HFFc6 (cell line): Measurements from ENCODE around the gene GALNT10. TPM values are rescaled to one million over a fixed set of nuclear protein-coding genes. Genes with fewer than 3 reads are reported as not detected.

Experiments
- DNase-seq: peaks from one replicate; pipeline ENCODE4 v3.0.0-alpha.2; 2018
- H3K27ac Mint-ChIP-seq: 2 replicates; pipeline ENCODE4 v1.8.0; 2020; ENCODE audit warnings: mild to moderate bottlenecking, mixed read lengths
- H3K27me3 Mint-ChIP-seq: 2 replicates; pipeline ENCODE4 v1.8.0; 2021; ENCODE audit warnings: mild to moderate bottlenecking, moderate library complexity, mixed read lengths; ENCODE audit not compliant: insufficient read depth
- H3K36me3 Mint-ChIP-seq: 2 replicates; pipeline ENCODE4 v1.8.0; 2021; ENCODE audit warnings: low read depth, mixed read lengths
- H3K4me1 Mint-ChIP-seq: 2 replicates; pipeline ENCODE4 v1.8.0; 2020; ENCODE audit warnings: low read depth, mixed read lengths
- H3K4me3 Mint-ChIP-seq: 2 replicates; pipeline ENCODE4 v1.8.0; 2020; ENCODE audit warnings: mild to moderate bottlenecking, moderate library complexity, mixed read lengths
- H3K9me3 Mint-ChIP-seq: 2 replicates; pipeline ENCODE4 v1.8.0; 2020; ENCODE audit warnings: mild to moderate bottlenecking, mixed read lengths
- total RNA-seq, 6 experiments: library from RNA; stranded (reverse); fragmentation: NEBNext Ultra II Directional; extraction: Animal tissue kit (Norgen Biotek cat#: 25700); gene quantifications; 2 replicates in 1 of 6; 3 replicates in 5 of 6; pipeline ENCODE4 v1.2.3, GENCODE V29; 2021
- TF ChIP-seq, protein P1 (sequence below): fragments of 200-600 bp; sonication (generic); IDR thresholded peaks from 2 replicates; pipeline ENCODE4 v1.5.0; 2021; ENCODE audit warnings: antibody characterized with exemption, mild to moderate bottlenecking

The GALNT10 gene
- total RNA-seq, 6 experiments from 2014 or later, result 129 to 161 (median 157) TPM

DNA sequence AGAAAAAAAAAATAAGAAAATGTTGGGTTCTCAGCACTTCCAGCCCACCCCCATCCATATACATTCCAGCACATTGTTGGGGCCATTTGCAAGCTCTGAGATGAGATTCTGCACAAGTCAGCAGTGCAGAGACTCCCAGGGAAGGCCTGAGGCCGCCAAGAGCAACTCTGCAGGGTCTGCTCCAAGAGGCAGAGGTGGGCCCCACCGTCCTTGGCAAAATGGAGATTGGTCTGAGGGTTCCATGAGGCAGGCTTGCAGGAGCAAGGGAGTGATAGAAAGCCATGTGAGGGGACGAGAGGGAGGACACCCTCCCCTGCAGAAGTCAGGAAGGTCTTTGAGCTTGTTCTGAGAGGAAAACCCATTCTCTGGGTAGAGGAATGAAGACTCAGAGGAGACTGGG lies 203.3 kb downstream of the GALNT10 start:
- Mint-ChIP-seq H3K36me3 (peaks cover 31% of the 10 kb centered on the region), H3K27ac (no peak overlapping the region), H3K9me3 (no peaks in the 10 kb centered on the region), H3K4me3 (no peak overlapping the region; the same call in 1 of the 2 replicates), H3K27me3 (peaks cover under 1% of the 10 kb centered on the region; the same call in 1 of the 2 replicates), H3K4me1 (peaks cover 11% of the 10 kb centered on the region)
- no peak for DNase-seq
- TF ChIP-seq, protein P1, sequence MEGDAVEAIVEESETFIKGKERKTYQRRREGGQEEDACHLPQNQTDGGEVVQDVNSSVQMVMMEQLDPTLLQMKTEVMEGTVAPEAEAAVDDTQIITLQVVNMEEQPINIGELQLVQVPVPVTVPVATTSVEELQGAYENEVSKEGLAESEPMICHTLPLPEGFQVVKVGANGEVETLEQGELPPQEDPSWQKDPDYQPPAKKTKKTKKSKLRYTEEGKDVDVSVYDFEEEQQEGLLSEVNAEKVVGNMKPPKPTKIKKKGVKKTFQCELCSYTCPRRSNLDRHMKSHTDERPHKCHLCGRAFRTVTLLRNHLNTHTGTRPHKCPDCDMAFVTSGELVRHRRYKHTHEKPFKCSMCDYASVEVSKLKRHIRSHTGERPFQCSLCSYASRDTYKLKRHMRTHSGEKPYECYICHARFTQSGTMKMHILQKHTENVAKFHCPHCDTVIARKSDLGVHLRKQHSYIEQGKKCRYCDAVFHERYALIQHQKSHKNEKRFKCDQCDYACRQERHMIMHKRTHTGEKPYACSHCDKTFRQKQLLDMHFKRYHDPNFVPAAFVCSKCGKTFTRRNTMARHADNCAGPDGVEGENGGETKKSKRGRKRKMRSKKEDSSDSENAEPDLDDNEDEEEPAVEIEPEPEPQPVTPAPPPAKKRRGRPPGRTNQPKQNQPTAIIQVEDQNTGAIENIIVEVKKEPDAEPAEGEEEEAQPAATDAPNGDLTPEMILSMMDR, result no peak

DNA sequence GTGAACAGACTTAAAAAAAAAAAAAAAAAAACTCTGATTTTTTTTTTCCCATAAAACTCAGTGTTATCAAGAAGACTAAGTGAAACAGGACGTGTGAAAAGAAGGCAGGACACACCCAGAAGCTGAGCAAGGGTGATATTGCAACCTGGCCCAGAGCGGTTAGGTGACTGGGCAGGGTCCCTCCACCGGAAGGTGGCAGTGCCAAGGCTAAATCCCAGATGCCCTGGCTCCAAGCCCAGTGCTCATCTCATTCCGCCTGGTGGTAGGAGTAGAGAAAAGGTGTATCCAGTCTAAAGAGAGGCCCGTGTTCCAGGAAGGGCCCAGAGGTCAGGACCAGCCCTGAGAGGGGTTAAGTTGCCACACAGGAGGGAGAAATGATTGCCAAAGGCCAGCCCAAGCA lies 203.8 kb downstream of the GALNT10 start:
- peaks cover 31% of the 10 kb centered on the region for H3K36me3 Mint-ChIP-seq
- H3K9me3 Mint-ChIP-seq, result no peaks in the 10 kb centered on the region
- DNase-seq, result no peak
- H3K27ac Mint-ChIP-seq, result peak overlapping the region; percentile 31; the same call in 1 of the 2 replicates
- no peaks in the 10 kb centered on the region; the same call in 1 of the 2 replicates for H3K27me3 Mint-ChIP-seq
- no peak overlapping the region for H3K4me3 Mint-ChIP-seq
- TF ChIP-seq, protein P1, result no peak
- H3K4me1 Mint-ChIP-seq, result peaks cover 11% of the 10 kb centered on the region

DNA sequence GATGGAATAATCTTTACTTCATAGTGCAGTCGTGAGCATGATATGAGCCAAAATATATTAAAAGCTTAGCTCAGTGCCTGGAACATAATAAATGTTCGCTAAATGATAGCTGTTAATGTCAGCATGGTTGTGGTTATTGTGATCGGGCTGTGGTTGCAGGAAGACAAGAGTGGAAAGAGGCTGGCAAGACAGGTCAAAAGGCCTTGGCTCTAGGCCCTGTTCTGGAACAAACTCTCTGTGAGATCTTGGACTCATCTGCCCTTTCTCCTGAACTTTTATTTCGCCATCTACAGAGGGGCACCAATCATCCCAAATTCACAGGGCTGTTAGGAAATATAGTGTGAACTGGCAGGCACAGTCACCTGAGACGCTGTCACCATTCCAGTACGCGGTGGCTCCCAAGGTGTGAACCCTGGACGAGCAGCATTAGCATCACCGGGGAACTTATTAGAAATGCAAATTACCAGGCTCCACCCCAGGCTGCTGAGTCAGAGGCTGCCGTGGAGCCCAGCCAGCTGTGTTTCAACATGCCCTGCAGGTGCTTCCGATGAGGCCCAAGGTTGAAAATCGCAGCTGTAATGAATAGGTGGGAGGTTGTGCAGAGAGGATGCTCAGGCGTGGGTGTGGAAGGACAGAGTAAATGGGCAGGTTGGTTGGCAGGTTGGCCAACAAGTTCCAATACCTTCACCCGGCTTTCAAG lies 205.0 kb downstream of the GALNT10 start:
- Mint-ChIP-seq H3K27me3 (peaks cover 1% of the 10 kb centered on the region), H3K4me3 (no peak overlapping the region), H3K4me1 (peaks cover 4% of the 10 kb centered on the region), H3K9me3 (no peaks in the 10 kb centered on the region), H3K36me3 (peaks cover 22% of the 10 kb centered on the region), H3K27ac (no peak overlapping the region)
- TF ChIP-seq, protein P1, result no peak
- DNase-seq, result no peak

DNA sequence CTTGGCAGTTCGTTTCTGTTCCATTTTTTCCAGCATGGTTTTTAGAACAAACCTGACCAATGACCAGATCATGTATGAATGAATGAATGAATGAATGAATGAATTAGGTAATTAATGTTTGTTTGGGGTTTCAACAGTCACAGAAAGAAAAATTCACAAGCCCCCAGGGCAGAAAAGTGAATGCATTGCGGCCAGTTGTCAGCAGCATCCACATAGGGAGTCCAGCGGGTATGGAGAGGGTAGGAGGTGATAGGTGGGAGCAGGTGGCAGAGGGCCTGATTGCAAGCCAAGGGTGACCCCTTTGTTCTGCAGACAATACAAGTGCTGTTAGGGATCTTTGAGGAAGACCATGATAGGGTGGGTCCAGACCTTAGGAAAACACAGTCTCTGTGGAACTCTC lies 205.6 kb downstream of the GALNT10 start:
- peaks cover 10% of the 10 kb centered on the region for H3K4me1 Mint-ChIP-seq
- H3K9me3 Mint-ChIP-seq, result no peaks in the 10 kb centered on the region
- H3K27ac Mint-ChIP-seq, result no peak overlapping the region
- TF ChIP-seq, protein P1, result no peak
- no peak for DNase-seq
- H3K4me3 Mint-ChIP-seq, result no peak overlapping the region; the same call in 1 of the 2 replicates
- H3K36me3 Mint-ChIP-seq, result peaks cover 20% of the 10 kb centered on the region
- H3K27me3 Mint-ChIP-seq, result peaks cover 1% of the 10 kb centered on the region

DNA sequence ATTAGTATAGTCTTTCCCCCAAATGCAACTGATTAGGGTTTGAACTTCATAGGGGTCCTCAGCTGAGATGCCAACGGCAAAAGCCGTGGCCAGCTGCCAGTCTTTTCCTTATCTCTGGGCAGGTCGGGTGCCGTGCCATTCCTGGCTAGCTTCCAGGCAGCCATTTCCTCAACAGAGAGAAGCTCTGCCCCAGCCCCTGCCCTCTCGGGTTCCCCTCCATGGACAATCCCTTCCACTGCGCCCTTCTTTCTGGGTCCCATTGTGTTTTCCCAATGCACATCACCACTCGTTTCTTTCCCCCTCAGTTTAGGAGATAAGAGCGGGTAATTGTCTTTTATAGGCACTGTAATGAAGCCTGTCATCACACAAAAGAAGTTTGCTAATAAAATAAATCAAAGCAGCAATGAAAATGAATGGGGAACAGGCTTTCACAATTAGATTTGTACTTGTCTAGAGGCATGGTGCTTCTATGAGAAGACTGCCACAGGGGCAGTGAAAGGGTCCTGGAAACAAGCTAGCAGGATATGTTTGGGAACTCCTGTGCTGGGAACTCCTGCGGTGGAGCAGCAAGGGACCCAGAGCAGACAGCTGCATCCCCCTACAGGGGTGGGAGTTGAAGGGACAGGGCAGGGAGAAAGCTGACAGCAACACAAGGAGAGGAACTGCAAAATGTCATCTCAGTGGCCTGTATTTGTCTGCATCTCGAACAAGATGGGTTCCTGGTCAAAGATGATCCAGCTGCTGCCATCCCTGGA lies 207.3 kb downstream of the GALNT10 start:
- peaks cover 12% of the 10 kb centered on the region for H3K36me3 Mint-ChIP-seq

More for the DNA sequence above, 207.3 kb downstream of the GALNT10 start:
- Mint-ChIP-seq H3K27ac (no peak overlapping the region), H3K4me3 (no peak overlapping the region), H3K9me3 (no peaks in the 10 kb centered on the region), H3K4me1 (peaks cover 15% of the 10 kb centered on the region), H3K27me3 (peaks cover 1% of the 10 kb centered on the region)
- TF ChIP-seq, protein P1, result no peak
- no peak for DNase-seq
